Measurements from ENCODE around the gene GRID1.

DNA sequence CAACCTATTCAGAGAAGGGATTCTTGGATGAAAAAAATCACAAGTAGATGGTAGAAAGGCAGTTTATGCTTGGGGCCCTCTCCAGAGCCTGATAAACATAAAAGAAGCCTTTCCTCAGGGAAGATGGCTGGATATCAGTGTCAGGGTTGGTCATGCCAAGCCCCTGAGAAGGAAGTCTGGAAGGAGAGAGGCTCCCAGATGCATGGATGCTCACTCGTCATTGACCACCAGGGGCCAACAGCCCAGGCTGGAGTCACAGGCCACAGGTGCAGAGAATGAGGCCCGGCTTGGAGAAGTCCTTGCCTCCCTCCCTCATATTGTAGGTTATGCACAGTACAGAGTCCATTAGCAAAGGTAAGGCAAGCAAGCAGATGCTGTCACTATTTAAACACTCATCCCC, 506.7 kb downstream of the GRID1 start:
- TF ChIP-seq, protein P1, sequence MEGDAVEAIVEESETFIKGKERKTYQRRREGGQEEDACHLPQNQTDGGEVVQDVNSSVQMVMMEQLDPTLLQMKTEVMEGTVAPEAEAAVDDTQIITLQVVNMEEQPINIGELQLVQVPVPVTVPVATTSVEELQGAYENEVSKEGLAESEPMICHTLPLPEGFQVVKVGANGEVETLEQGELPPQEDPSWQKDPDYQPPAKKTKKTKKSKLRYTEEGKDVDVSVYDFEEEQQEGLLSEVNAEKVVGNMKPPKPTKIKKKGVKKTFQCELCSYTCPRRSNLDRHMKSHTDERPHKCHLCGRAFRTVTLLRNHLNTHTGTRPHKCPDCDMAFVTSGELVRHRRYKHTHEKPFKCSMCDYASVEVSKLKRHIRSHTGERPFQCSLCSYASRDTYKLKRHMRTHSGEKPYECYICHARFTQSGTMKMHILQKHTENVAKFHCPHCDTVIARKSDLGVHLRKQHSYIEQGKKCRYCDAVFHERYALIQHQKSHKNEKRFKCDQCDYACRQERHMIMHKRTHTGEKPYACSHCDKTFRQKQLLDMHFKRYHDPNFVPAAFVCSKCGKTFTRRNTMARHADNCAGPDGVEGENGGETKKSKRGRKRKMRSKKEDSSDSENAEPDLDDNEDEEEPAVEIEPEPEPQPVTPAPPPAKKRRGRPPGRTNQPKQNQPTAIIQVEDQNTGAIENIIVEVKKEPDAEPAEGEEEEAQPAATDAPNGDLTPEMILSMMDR (conservative IDR thresholded peaks at IDR 0.05; ENCODE audit: low read depth, low read length), result no peak
- no peak for TF ChIP-seq EZH2phosphoT487 (IDR thresholded peaks at IDR 0.05; ENCODE audit: borderline replicate concordance, low read length)

All from PC-3 (cell line).